ENCODE data around the gene RAB30. TPM values are rescaled to one million over a fixed set of nuclear protein-coding genes. Genes with fewer than 3 reads are reported as not detected.
"Not testable (repeated sequence)": the region's sequence is repeated elsewhere in the genome, so short reads cannot be mapped to it uniquely, and the experiment has no call there.

The RAB30 gene
- total RNA-seq, 1 donor from 2014 or later, result 73.8 TPM

DNA sequence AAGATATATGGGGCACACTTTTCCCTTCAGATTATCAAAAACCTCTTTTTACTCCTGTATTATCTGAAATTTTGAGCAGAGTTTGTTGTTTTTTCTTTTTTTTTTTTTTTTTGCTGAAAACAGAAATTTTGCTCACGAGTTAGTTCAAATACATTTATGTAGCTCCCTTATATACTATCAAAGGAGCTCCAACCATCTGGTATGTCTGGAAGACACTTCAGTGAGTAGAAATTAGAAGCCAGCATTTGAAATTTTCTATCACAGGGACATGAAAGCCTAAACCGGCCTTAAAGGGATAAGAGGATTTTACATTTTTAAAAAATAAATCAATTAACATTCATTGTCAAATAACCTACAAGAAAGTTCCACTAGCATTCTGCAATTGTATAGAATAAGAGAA lies 96.8 kb downstream of the RAB30 start:
- Mint-ChIP-seq H3K27ac (ENCODE audit: unreplicated experiment) (no peak overlapping the region), H3K27me3 (ENCODE audit: unreplicated experiment) (no peaks in the 10 kb centered on the region), H3K9me3 (ENCODE audit: unreplicated experiment) (peaks cover 3% of the 10 kb centered on the region), H3K36me3 (ENCODE audit: unreplicated experiment) (peaks cover 21% of the 10 kb centered on the region), H3K4me3 (ENCODE audit: unreplicated experiment) (no peak overlapping the region), H3K4me1 (ENCODE audit: unreplicated experiment) (peaks cover 48% of the 10 kb centered on the region)
- DNase-seq (ENCODE audit: extremely low spot score, unreplicated experiment), result no peak
- no peak for TF ChIP-seq CTCF (IDR thresholded peaks at IDR 0.05)

DNA sequence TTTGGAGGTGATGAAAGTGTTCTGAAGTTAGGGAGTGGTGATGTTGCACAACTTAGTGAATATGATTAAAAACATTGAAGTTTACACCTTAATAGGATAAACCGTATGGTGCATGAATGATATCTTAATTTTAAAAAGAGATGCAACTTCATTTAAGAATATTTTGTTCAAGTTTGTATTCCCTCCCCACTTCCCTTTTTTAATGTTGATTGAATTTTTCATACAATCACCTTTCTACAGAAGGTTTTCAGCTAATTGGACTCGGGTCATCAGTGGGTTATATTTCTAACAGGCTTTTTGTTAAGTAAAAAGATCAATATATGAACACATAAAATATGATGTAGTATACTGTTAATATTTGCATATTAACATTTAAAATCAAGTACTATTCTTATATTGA lies 97.6 kb downstream of the RAB30 start:
- Mint-ChIP-seq H3K4me1 (ENCODE audit: unreplicated experiment) (peaks cover 40% of the 10 kb centered on the region), H3K27me3 (ENCODE audit: unreplicated experiment) (no peaks in the 10 kb centered on the region), H3K36me3 (ENCODE audit: unreplicated experiment) (peaks cover 21% of the 10 kb centered on the region), H3K9me3 (ENCODE audit: unreplicated experiment) (peaks cover 3% of the 10 kb centered on the region), H3K27ac (ENCODE audit: unreplicated experiment) (no peak overlapping the region), H3K4me3 (ENCODE audit: unreplicated experiment) (no peak overlapping the region)
- TF ChIP-seq CTCF (IDR thresholded peaks at IDR 0.05), result no peak
- no peak for DNase-seq (ENCODE audit: extremely low spot score, unreplicated experiment)

GRCh38 chr11:82972103-82972502 lies 99.6 kb downstream of the RAB30 start:
- Mint-ChIP-seq H3K36me3 (ENCODE audit: unreplicated experiment) (peaks cover 11% of the 10 kb centered on the region), H3K27me3 (ENCODE audit: unreplicated experiment) (no peaks in the 10 kb centered on the region), H3K27ac (ENCODE audit: unreplicated experiment) (no peak overlapping the region), H3K4me3 (ENCODE audit: unreplicated experiment) (no peak overlapping the region), H3K4me1 (ENCODE audit: unreplicated experiment) (peaks cover 22% of the 10 kb centered on the region), H3K9me3 (ENCODE audit: unreplicated experiment) (peaks cover 3% of the 10 kb centered on the region)
- no peak for TF ChIP-seq CTCF (IDR thresholded peaks at IDR 0.05)
- DNase-seq (ENCODE audit: extremely low spot score, unreplicated experiment), result no peak

DNA sequence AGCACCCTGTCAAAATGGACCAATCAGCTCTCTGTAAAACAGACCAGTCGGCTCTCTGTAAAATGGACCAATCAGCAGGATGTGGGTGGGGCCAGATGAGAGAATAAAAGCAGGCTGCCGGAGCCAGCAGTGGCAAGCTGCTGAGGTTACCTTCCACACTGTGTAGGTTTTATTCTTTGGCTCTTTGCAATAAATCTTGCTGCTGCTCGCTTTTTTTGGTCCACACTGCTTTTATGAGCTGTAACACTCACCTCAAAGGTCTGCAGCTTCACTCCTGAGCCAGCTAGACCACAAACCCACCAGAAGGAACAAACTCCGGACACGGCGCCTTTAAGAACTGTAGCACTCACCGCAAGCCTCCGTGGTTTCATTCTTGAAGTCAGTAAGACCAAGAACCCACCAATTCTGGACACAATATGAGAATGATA lies 100.2 kb downstream of the RAB30 start:
- H3K36me3 Mint-ChIP-seq (ENCODE audit: unreplicated experiment), result peaks cover 11% of the 10 kb centered on the region
- not testable (repeated sequence) for H3K9me3 Mint-ChIP-seq (ENCODE audit: unreplicated experiment); H3K4me3 Mint-ChIP-seq (ENCODE audit: unreplicated experiment); H3K27me3 Mint-ChIP-seq (ENCODE audit: unreplicated experiment); DNase-seq (ENCODE audit: extremely low spot score, unreplicated experiment); H3K27ac Mint-ChIP-seq (ENCODE audit: unreplicated experiment)
- H3K4me1 Mint-ChIP-seq (ENCODE audit: unreplicated experiment), result peaks cover 19% of the 10 kb centered on the region

- not testable (repeated sequence) for H3K27me3 Mint-ChIP-seq (ENCODE audit: unreplicated experiment); H3K4me3 Mint-ChIP-seq (ENCODE audit: unreplicated experiment)
- peaks cover 11% of the 10 kb centered on the region for H3K4me1 Mint-ChIP-seq (ENCODE audit: unreplicated experiment)
Measured at GRCh38 chr11:82970507-82971083, 101.1 kb downstream of the RAB30 start.

DNA sequence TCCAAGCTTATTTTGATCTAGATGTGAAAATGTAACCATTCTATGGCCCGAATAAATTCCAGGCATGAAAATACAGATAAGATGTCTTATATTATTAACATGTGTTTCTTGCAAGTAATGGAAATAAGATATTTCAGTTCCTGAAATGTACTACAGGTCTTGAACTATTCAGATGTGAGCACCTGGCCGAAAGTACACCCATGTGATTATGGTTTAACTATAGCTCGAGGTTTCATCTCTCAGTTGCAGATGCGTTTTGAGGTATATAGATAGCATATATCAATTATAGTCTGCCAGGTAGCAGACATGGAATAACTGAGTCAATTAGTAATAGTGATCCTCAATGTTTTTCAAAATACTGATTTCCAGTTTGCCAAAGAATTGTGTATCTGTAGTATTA lies 101.9 kb downstream of the RAB30 start:
- H3K4me3 Mint-ChIP-seq (ENCODE audit: unreplicated experiment), result no peak overlapping the region
- no peak for DNase-seq (ENCODE audit: extremely low spot score, unreplicated experiment)
- H3K4me1 Mint-ChIP-seq (ENCODE audit: unreplicated experiment), result peaks cover 9% of the 10 kb centered on the region
- no peak overlapping the region for H3K27ac Mint-ChIP-seq (ENCODE audit: unreplicated experiment)
- no peak for TF ChIP-seq CTCF (IDR thresholded peaks at IDR 0.05)
- peaks cover 3% of the 10 kb centered on the region for H3K36me3 Mint-ChIP-seq (ENCODE audit: unreplicated experiment)
- H3K9me3 Mint-ChIP-seq (ENCODE audit: unreplicated experiment), result no peaks in the 10 kb centered on the region
- H3K27me3 Mint-ChIP-seq (ENCODE audit: unreplicated experiment), result no peaks in the 10 kb centered on the region

More at GRCh38 chr11:82970507-82971083, 101.1 kb downstream of the RAB30 start:
- not testable (repeated sequence) for H3K9me3 Mint-ChIP-seq (ENCODE audit: unreplicated experiment); H3K36me3 Mint-ChIP-seq (ENCODE audit: unreplicated experiment); DNase-seq (ENCODE audit: extremely low spot score, unreplicated experiment); H3K27ac Mint-ChIP-seq (ENCODE audit: unreplicated experiment)
